GM12878 (cell line): ENCODE results near the gene OOSP3.

Source experiments
- CTCF ChIP-seq, 3 experiments: IDR thresholded peaks in 2 of 3; conservative IDR thresholded peaks in 1 of 3; 2 replicates each; pipeline ENCODE4 v1.5.1; 2011; ENCODE audit warnings: low read depth in 3 of 3, low read length in 3 of 3, mild to moderate bottlenecking in 3 of 3, control low read depth in 2 of 3, moderate library complexity in 2 of 3, inconsistent platforms in 1 of 3, mixed read lengths in 1 of 3; ENCODE audit not compliant: control insufficient read depth in 2 of 3, insufficient read depth in 1 of 3; ENCODE audit errors: extremely low read depth in 1 of 3
- ELK1 ChIP-seq: IDR thresholded peaks from 2 replicates; pipeline ENCODE4 v1.6.1; 2012; ENCODE audit warnings: low read depth, low read length, improper control_type of control experiment
- MYB ChIP-seq: fragments of 150-350 bp; IDR thresholded peaks from 2 replicates; pipeline ENCODE4 v1.6.1; 2014; ENCODE audit warnings: mild to moderate bottlenecking, low read depth, low read length, borderline replicate concordance
- NR2F1 ChIP-seq: fragments of 450-650 bp; conservative IDR thresholded peaks from 2 replicates; pipeline ENCODE4 v1.6.1; 2017; ENCODE audit warnings: mild to moderate bottlenecking
- SUZ12 ChIP-seq: fragments of 200-600 bp; sonication (generic); IDR thresholded peaks from one replicate; pipeline ENCODE4 v1.6.1; 2018; ENCODE audit warnings: antibody characterized with exemption, mild to moderate bottlenecking; ENCODE audit not compliant: unreplicated experiment
- YY1 ChIP-seq: IDR thresholded peaks from 2 replicates; pipeline ENCODE4 v1.6.1; 2011; ENCODE audit warnings: low read depth, mild to moderate bottlenecking, low read length

- TF ChIP-seq YY1, result no peak
- no peak for TF ChIP-seq NR2F1
- TF ChIP-seq SUZ12, result no peak
- TF ChIP-seq CTCF (IDR thresholded peaks at IDR 0.05 in 2 of 3, conservative IDR thresholded peaks at IDR 0.05 in 1 of 3; ENCODE audit: control insufficient read depth in 2 of 3, extremely low read depth in 1 of 3, insufficient read depth in 1 of 3, low read depth in 3 of 3, low read length in 3 of 3), result no peak
- no peak for TF ChIP-seq MYB
- TF ChIP-seq ELK1, result no peak
Measured at GRCh38 chr11:59829358-59829757, 49.2 kb upstream of the OOSP3 start.
